ENCODE measurements around the gene S100A4. TPM values are rescaled to one million over a fixed set of nuclear protein-coding genes. Genes with fewer than 3 reads are reported as not detected.
"Not testable (repeated sequence)": the region's sequence is repeated elsewhere in the genome, so short reads cannot be mapped to it uniquely, and the experiment has no call there.

S100A4 gene
- total and polyA plus RNA-seq, 2 experiments from 2014 or later: 14.2 to 36.0 TPM

GRCh38 chr1:153563483-153563901, 17.9 kb upstream of the S100A4 start (continued):
- TF ChIP-seq ZNF462 (CRISPR knock-in tag; IDR thresholded peaks at IDR 0.05) (no peak), CREB1 (CRISPR knock-in tag; IDR thresholded peaks at IDR 0.05; ENCODE audit: low read depth) (no peak), JUNB (IDR thresholded peaks at IDR 0.05; ENCODE audit: unreplicated experiment) (no peak), EZH2phosphoT487 (IDR thresholded peaks at IDR 0.05; ENCODE audit: unreplicated experiment) (no peak), ETS1 (IDR thresholded peaks at IDR 0.05) (no peak)

- H2AFZ ChIP-seq; H3K27me3 Mint-ChIP-seq (ENCODE audit: insufficient read depth, low read depth, poor library complexity); ATAC-seq; H3K27me3 ChIP-seq (ENCODE audit: insufficient read depth); H3K9me3 Mint-ChIP-seq; H3K4me3 Mint-ChIP-seq; H3K4me3 ChIP-seq; H3K27ac ChIP-seq (ENCODE audit: low read depth); H3K36me3 ChIP-seq (ENCODE audit: insufficient read depth); DNase-seq (ENCODE audit: low spot score); H3K9me2 ChIP-seq (ENCODE audit: insufficient read depth); H4K20me1 ChIP-seq (replicated peaks; ENCODE audit: insufficient read depth); H3K36me3 Mint-ChIP-seq (ENCODE audit: low read depth); H3K4me1 ChIP-seq (ENCODE audit: insufficient read depth); H3F3A ChIP-seq (replicated peaks; ENCODE audit: low read depth); H3K4me2 ChIP-seq; H3K27ac Mint-ChIP-seq; H3K79me2 ChIP-seq (replicated peaks; ENCODE audit: insufficient read depth): not testable (repeated sequence)
- H3K4me1 Mint-ChIP-seq: peaks cover 17% of the 10 kb centered on the region
Measured at GRCh38 chr1:153562021-153562420, 16.4 kb upstream of the S100A4 start.

All from GM23338 (cell line).